Body of pancreas (tissue), 4 donors: ENCODE measurements around the gene HSPA12A. TPM values are rescaled to one million over a fixed set of nuclear protein-coding genes. Genes with fewer than 3 reads are reported as not detected.

Experiments
- ATAC-seq: fragments of 150-250 bp; one replicate; pipeline ENCODE4 v1.9.1; 2016
- DNase-seq, 4 donors: peaks; one replicate each; pipeline ENCODE4 v3.0.0-alpha.2; 2019
- H3K27ac ChIP-seq, 4 donors: fragments of 200-600 bp; sonication (generic); 1 replicate in 3 of 4; 2 replicates in 1 of 4; pipeline versions ENCODE4 v1.5.1 to v1.6.1; 2016 to 2019; ENCODE audit warnings: mild to moderate bottlenecking in 1 of 4, mixed read lengths in 1 of 4, moderate library complexity in 1 of 4
- H3K27me3 ChIP-seq, 2 donors: fragments of 200-600 bp; sonication (generic); one replicate each; pipeline ENCODE4 v1.6.0; 2016; ENCODE audit warnings: mild to moderate bottlenecking in 1 of 2
- H3K36me3 ChIP-seq, 2 donors: fragments of 200-600 bp; sonication (generic); replicated peaks in 1 of 2; 2 replicates each; pipeline ENCODE4 v1.5.1; 2016; ENCODE audit warnings: low read depth in 2 of 2; ENCODE audit not compliant: insufficient read depth in 1 of 2
- H3K4me1 ChIP-seq: fragments of 200-600 bp; sonication (generic); one replicate; pipeline ENCODE4 v1.6.0; 2016
- H3K4me3 ChIP-seq, 2 donors: fragments of 200-600 bp; sonication (generic); 1 replicate in 1 of 2; 2 replicates in 1 of 2; pipeline ENCODE4 v1.5.1; 2016 to 2019
- H3K9me3 ChIP-seq, 3 donors: fragments of 200-600 bp; sonication (generic); 1 replicate in 2 of 3; 2 replicates in 1 of 3; pipeline ENCODE4 v1.5.1; 2016
- CTCF ChIP-seq, 7 experiments: fragments of 450-650 bp in 4 of 7; fragments of 200-600 bp in 3 of 7; sonication (generic) in 3 of 7; IDR thresholded peaks; one replicate each; pipeline ENCODE4 v1.5.1; 2016 to 2019; ENCODE audit warnings: antibody characterized with exemption in 7 of 7
- POLR2A ChIP-seq, 3 donors: fragments of 450-650 bp; IDR thresholded peaks; one replicate each; pipeline ENCODE4 v1.6.1; 2016; ENCODE audit warnings: antibody characterized with exemption in 3 of 3, mild to moderate bottlenecking in 2 of 3
- WGBS, 2 donors: methylation state at CpG; one replicate each; pipeline ENCODE4 v1.1.5; 2017; 5-methylcytosine and 5-hydroxymethylcytosine counted together
- intact Hi-C: fragments of 100-400 bp; cut with DNase I; formaldehyde crosslinking; loops from one replicate; pipeline ENCODE4 v1.15.1; 2023
- total RNA-seq, 2 donors: library from RNA; depleted of rRNA; stranded (reverse); fragments of >200 nt; gene quantifications; one replicate each; pipeline ENCODE4 v1.1.0, GENCODE V29; 2016

The HSPA12A gene
- total RNA-seq, 2 donors from 2014 or later = 8.3 to 22.7 TPM

GRCh38 chr10:116766837-116767634, 24.7 kb upstream of the HSPA12A start:
- no peak for ATAC-seq
- Histone ChIP-seq H3K9me3 (no peaks in the 10 kb centered on the region), H3K36me3 (no peaks in the 10 kb centered on the region), H3K4me3 (no peak overlapping the region), H3K4me1 (no peaks in the 10 kb centered on the region), H3K27ac (no peak overlapping the region), H3K27me3 (no peaks in the 10 kb centered on the region)
- intact Hi-C loops = no loop called here
- TF ChIP-seq POLR2A (IDR thresholded peaks at IDR 0.05) (no peak), CTCF (IDR thresholded peaks at IDR 0.05) (no peak)
- WGBS, 2 donors = 42 to 54% methylated on average over 12 to 13 of the region's 13 CpGs
- DNase-seq = no peak

GRCh38 chr10:116766241-116766827, 24.0 kb upstream of the HSPA12A start:
- Histone ChIP-seq H3K4me3 (no peak overlapping the region), H3K27ac (no peak overlapping the region), H3K9me3 (no peaks in the 10 kb centered on the region), H3K36me3 (no peaks in the 10 kb centered on the region), H3K4me1 (no peaks in the 10 kb centered on the region), H3K27me3 (no peaks in the 10 kb centered on the region)
- 57 to 60% methylated on average over 5 of the region's 5 CpGs for WGBS, 2 donors
- TF ChIP-seq POLR2A (IDR thresholded peaks at IDR 0.05) = no peak
- no peak for TF ChIP-seq CTCF (IDR thresholded peaks at IDR 0.05)
- intact Hi-C loops = no loop called here
- DNase-seq (no peak), ATAC-seq (no peak)

GRCh38 chr10:116765648-116766081, 23.3 kb upstream of the HSPA12A start:
- intact Hi-C loops = no loop called here
- Histone ChIP-seq H3K27me3 (no peaks in the 10 kb centered on the region), H3K36me3 (no peaks in the 10 kb centered on the region), H3K4me3 (no peak overlapping the region), H3K4me1 (no peaks in the 10 kb centered on the region), H3K27ac (no peak overlapping the region), H3K9me3 (no peaks in the 10 kb centered on the region)
- no peak for ATAC-seq
- peak; percentile 45 to 73 (median 60) for DNase-seq
- TF ChIP-seq POLR2A (IDR thresholded peaks at IDR 0.05) (no peak), CTCF (IDR thresholded peaks at IDR 0.05) (peak in 5 of 7 experiments; percentile 28 to 53 (median 38))
- 50 to 62% methylated on average over 9 to 10 of the region's 10 CpGs for WGBS, 2 donors

- no peaks in the 10 kb centered on the region for H3K9me3 ChIP-seq
- no peaks in the 10 kb centered on the region for H3K27me3 ChIP-seq
- no peaks in the 10 kb centered on the region for H3K36me3 ChIP-seq
- H3K27ac ChIP-seq = no peak overlapping the region
- intact Hi-C loops = no loop called here
- ATAC-seq (no peak), DNase-seq (no peak)
- TF ChIP-seq POLR2A (IDR thresholded peaks at IDR 0.05) (no peak), CTCF (IDR thresholded peaks at IDR 0.05) (no peak)
- H3K4me3 ChIP-seq = no peak overlapping the region
- no peaks in the 10 kb centered on the region for H3K4me1 ChIP-seq
Measured at GRCh38 chr10:116764979-116765378, 22.6 kb upstream of the HSPA12A start.
